ENCODE results near the gene SEC14L2.
A peak's percentile ranks its signal among the peaks of the same experiment; 100 is the strongest.

SEC14L2 gene

GRCh38 chr22:30390974-30391691, 5.7 kb upstream of the SEC14L2 start (continued):
- no peak for TF ChIP-seq ZNF10 (tag by site-specific recombination; IDR thresholded peaks at IDR 0.05)
- no peak for TF ChIP-seq ZNF148 (tag by site-specific recombination; IDR thresholded peaks at IDR 0.05; ENCODE audit: borderline replicate concordance)
- no peak for TF ChIP-seq BCL6B (tag by site-specific recombination; IDR thresholded peaks at IDR 0.05)
- no peak for TF ChIP-seq ZNF132 (tag by site-specific recombination; IDR thresholded peaks at IDR 0.05; ENCODE audit: borderline replicate concordance)
- no peak for TF ChIP-seq ZSCAN4 (tag by site-specific recombination; IDR thresholded peaks at IDR 0.05)
- no peak for TF ChIP-seq KLF16 (tag by site-specific recombination; IDR thresholded peaks at IDR 0.05)
- TF ChIP-seq SP3 (tag by site-specific recombination; IDR thresholded peaks at IDR 0.05) = no peak
- TF ChIP-seq ZNF391 (tag by site-specific recombination; IDR thresholded peaks at IDR 0.05; ENCODE audit: borderline replicate concordance, low read depth) = no peak
- TF ChIP-seq ZBTB49 (tag by site-specific recombination; IDR thresholded peaks at IDR 0.05; ENCODE audit: low read depth) = no peak
- 0 out of 2 replicates have a peak, but pooled peaks have one; percentile 14 for TF ChIP-seq KLF17 (tag by site-specific recombination; IDR thresholded peaks at IDR 0.05)
- no peak for TF ChIP-seq ZNF335 (tag by site-specific recombination; conservative IDR thresholded peaks at IDR 0.05)
- TF ChIP-seq GLI2 (tag by site-specific recombination; IDR thresholded peaks at IDR 0.05; ENCODE audit: borderline replicate concordance, low read depth) = no peak
- no peak for TF ChIP-seq ZNF610 (tag by site-specific recombination; IDR thresholded peaks at IDR 0.05; ENCODE audit: borderline replicate concordance)
- peak; percentile 72; the same call in 1 of the 2 replicates for TF ChIP-seq ZNF660 (tag by site-specific recombination; IDR thresholded peaks at IDR 0.05)
- no peak for TF ChIP-seq ZNF184 (tag by site-specific recombination; IDR thresholded peaks at IDR 0.05)
- peak; percentile 99 for TF ChIP-seq ZNF707 (tag by site-specific recombination; IDR thresholded peaks at IDR 0.05)
- no peak for TF ChIP-seq ZNF843 (tag by site-specific recombination; IDR thresholded peaks at IDR 0.05)
- peak; percentile 53; the same call in 1 of the 2 replicates for TF ChIP-seq CTCF (tag by site-specific recombination; IDR thresholded peaks at IDR 0.05)
- no peak for TF ChIP-seq ZNF24 (tag by site-specific recombination; IDR thresholded peaks at IDR 0.05)
- TF ChIP-seq SALL2 (tag by site-specific recombination; IDR thresholded peaks at IDR 0.05; ENCODE audit: borderline replicate concordance) = no peak
- TF ChIP-seq ZSCAN5A (tag by site-specific recombination; IDR thresholded peaks at IDR 0.05) = no peak
- no peak for TF ChIP-seq ZNF791 (tag by site-specific recombination; IDR thresholded peaks at IDR 0.05)
- no peak for TF ChIP-seq PRDM1 (tag by site-specific recombination; IDR thresholded peaks at IDR 0.05)
- TF ChIP-seq ZNF2 (tag by site-specific recombination; IDR thresholded peaks at IDR 0.05) = no peak
- no peak for TF ChIP-seq ZNF423 (tag by site-specific recombination; IDR thresholded peaks at IDR 0.05)

All from HEK293 (cell line).